ENCODE data around the gene RTL10. TPM values are rescaled to one million over a fixed set of nuclear protein-coding genes. Genes with fewer than 3 reads are reported as not detected.

RTL10 gene
- polyA plus RNA-seq, 1 donor (not counting 4 experiments of a cell fraction or from before 2014, with no cell fraction given), result 12.9 TPM

- dilution Hi-C loops (cut with MboI; ENCODE audit: extremely low pct_ligation_motif_present, low sequenced_read_pairs), result no loop called here
- Histone ChIP-seq H3K4me2 (ENCODE audit: control insufficient read depth, extremely low read depth, insufficient read depth, low read depth, low read length) (no peak overlapping the region), H3K79me2 (ENCODE audit: control insufficient read depth, insufficient read depth, low read length) (no peaks in the 10 kb centered on the region), H3K27me3 (ENCODE audit: control insufficient read depth, extremely low read depth, insufficient read depth, low read length) (no peaks in the 10 kb centered on the region), H3K9me1 (ENCODE audit: control insufficient read depth, extremely low read depth, insufficient read depth, low read length) (no peaks in the 10 kb centered on the region), H3K4me1 (ENCODE audit: control insufficient read depth, extremely low read depth, insufficient read depth, low read length) (no peaks in the 10 kb centered on the region), H4K20me1 (ENCODE audit: control insufficient read depth, extremely low read depth, insufficient read depth, low read length) (no peaks in the 10 kb centered on the region), H3K36me3 (ENCODE audit: control insufficient read depth in 2 of 2, extremely low read depth in 1 of 2, insufficient read depth in 2 of 2, low read length in 2 of 2) (no peaks in the 10 kb centered on the region), H2AFZ (ENCODE audit: control insufficient read depth, low read length) (no peak overlapping the region), H3K27ac (ENCODE audit: control insufficient read depth, insufficient read depth, low read length) (no peak overlapping the region), H3K9me3 (ENCODE audit: control insufficient read depth, low read depth, low read length) (no peaks in the 10 kb centered on the region), H3K4me3 (ENCODE audit: control insufficient read depth in 2 of 3, extremely low read depth in 1 of 3, insufficient read depth in 2 of 3, low read depth in 1 of 3, low read length in 3 of 3) (no peak overlapping the region), H3K9ac (ENCODE audit: control insufficient read depth, extremely low read depth, insufficient read depth, low read length) (no peak overlapping the region)
- FAIRE-seq (no peak), DNase-seq (ENCODE audit: low read depth, low spot score) (no peak)
- no peak for TF ChIP-seq CTCF (optimal IDR thresholded peaks at IDR 0.05 in 1 of 3, IDR thresholded peaks at IDR 0.05 in 1 of 3, conservative IDR thresholded peaks at IDR 0.05 in 1 of 3; ENCODE audit: extremely low read depth in 1 of 3, insufficient read depth in 2 of 3, low read length in 3 of 3)
- no peak for TF ChIP-seq EZH2 (IDR thresholded peaks at IDR 0.05; ENCODE audit: low read length)
Observed at GRCh38 chr22:19902245-19902715, 47.6 kb upstream of the RTL10 start.

- Histone ChIP-seq H3K9me1 (ENCODE audit: control insufficient read depth, extremely low read depth, insufficient read depth, low read length) (no peaks in the 10 kb centered on the region), H3K9ac (ENCODE audit: control insufficient read depth, extremely low read depth, insufficient read depth, low read length) (no peak overlapping the region), H3K36me3 (ENCODE audit: control insufficient read depth in 2 of 2, extremely low read depth in 1 of 2, insufficient read depth in 2 of 2, low read length in 2 of 2) (peaks cover 0 to 1% of the 10 kb centered on the region in 2 experiments), H3K4me2 (ENCODE audit: control insufficient read depth, extremely low read depth, insufficient read depth, low read depth, low read length) (no peak overlapping the region), H3K4me1 (ENCODE audit: control insufficient read depth, extremely low read depth, insufficient read depth, low read length) (no peaks in the 10 kb centered on the region), H3K27ac (ENCODE audit: control insufficient read depth, insufficient read depth, low read length) (no peak overlapping the region), H2AFZ (ENCODE audit: control insufficient read depth, low read length) (no peak overlapping the region), H4K20me1 (ENCODE audit: control insufficient read depth, extremely low read depth, insufficient read depth, low read length) (no peaks in the 10 kb centered on the region), H3K4me3 (ENCODE audit: control insufficient read depth in 2 of 3, extremely low read depth in 1 of 3, insufficient read depth in 2 of 3, low read depth in 1 of 3, low read length in 3 of 3) (no peak overlapping the region), H3K27me3 (ENCODE audit: control insufficient read depth, extremely low read depth, insufficient read depth, low read length) (no peaks in the 10 kb centered on the region), H3K79me2 (ENCODE audit: control insufficient read depth, insufficient read depth, low read length) (no peaks in the 10 kb centered on the region), H3K9me3 (ENCODE audit: control insufficient read depth, low read depth, low read length) (no peaks in the 10 kb centered on the region)
- no peak for FAIRE-seq
- no peak for TF ChIP-seq EZH2 (IDR thresholded peaks at IDR 0.05; ENCODE audit: low read length)
- no peak for DNase-seq (ENCODE audit: low read depth, low spot score)
- dilution Hi-C loops (cut with MboI; ENCODE audit: extremely low pct_ligation_motif_present, low sequenced_read_pairs), result no loop called here
Observed at GRCh38 chr22:19901577-19902244, 47.0 kb upstream of the RTL10 start.
